CD4-positive, alpha-beta T cell treated with Interleukin-4 for 4 hours (primary cell): Measurements from ENCODE around the gene TRIO.
A peak's percentile ranks its signal among the peaks of the same experiment; 100 is the strongest.

Experiments used
- DNase-seq: peaks from one replicate; pipeline ENCODE4 v3.0.0-alpha.2; 2020

TRIO gene

GRCh38 chr5:14402424-14402823 lies 259.3 kb downstream of the TRIO start:
- no peak for DNase-seq

GRCh38 chr5:14404780-14405179 lies 261.6 kb downstream of the TRIO start:
- no peak for DNase-seq

GRCh38 chr5:14405267-14405666 lies 262.1 kb downstream of the TRIO start:
- DNase-seq, result no peak

- no peak for DNase-seq
These were observed 262.8 kb downstream of the TRIO start for GRCh38 chr5:14405706-14406553.

- DNase-seq, result no peak
These were observed 263.4 kb downstream of the TRIO start for GRCh38 chr5:14406554-14406849.

GRCh38 chr5:14407051-14407450 lies 263.9 kb downstream of the TRIO start:
- DNase-seq, result no peak

- no peak for DNase-seq
These were observed 264.6 kb downstream of the TRIO start for GRCh38 chr5:14407746-14408175.

- no peak for DNase-seq
These were observed 265.9 kb downstream of the TRIO start for GRCh38 chr5:14408969-14409586.

- no peak for DNase-seq
These were observed 266.9 kb downstream of the TRIO start for GRCh38 chr5:14410068-14410393.

GRCh38 chr5:14410394-14411201 lies 267.5 kb downstream of the TRIO start:
- DNase-seq, result no peak

GRCh38 chr5:14411216-14411615 lies 268.1 kb downstream of the TRIO start:
- DNase-seq, result no peak

- DNase-seq, result peak; percentile 73
These were observed 270.2 kb downstream of the TRIO start for GRCh38 chr5:14413331-14413750.

- DNase-seq, result peak; percentile 11
These were observed 270.9 kb downstream of the TRIO start for GRCh38 chr5:14414007-14414406.

- no peak for DNase-seq
These were observed 271.5 kb downstream of the TRIO start for GRCh38 chr5:14414656-14415023.

- peak; percentile 42 for DNase-seq
These were observed 272.0 kb downstream of the TRIO start for GRCh38 chr5:14415024-14415697.

GRCh38 chr5:14415698-14416074 lies 272.5 kb downstream of the TRIO start:
- peak; percentile 48 for DNase-seq

GRCh38 chr5:14416621-14417275 lies 273.6 kb downstream of the TRIO start:
- DNase-seq, result no peak

GRCh38 chr5:14417276-14417730 lies 274.2 kb downstream of the TRIO start:
- no peak for DNase-seq

- no peak for DNase-seq
These were observed 274.9 kb downstream of the TRIO start for GRCh38 chr5:14417792-14418765.

GRCh38 chr5:14419686-14420085 lies 276.5 kb downstream of the TRIO start:
- no peak for DNase-seq

- DNase-seq, result no peak
These were observed 277.1 kb downstream of the TRIO start for GRCh38 chr5:14420101-14420811.
